WTC11 (cell line): ENCODE data around the gene MMP8.
"Not testable (repeated sequence)": the region's sequence is repeated elsewhere in the genome, so short reads cannot be mapped to it uniquely, and the experiment has no call there.

Experiments
- CREB1 ChIP-seq: sonication (generic); formaldehyde crosslinking; IDR thresholded peaks from 2 replicates; pipeline ENCODE4 v1.8.0; 2023; ENCODE audit warnings: mild to moderate bottlenecking, missing genetic modification reagents
- CTCF ChIP-seq: fragments of 200-600 bp; IDR thresholded peaks from 2 replicates; pipeline ENCODE4 v1.8.0; 2022; ENCODE audit warnings: antibody characterized with exemption
- PRDM15 ChIP-seq: sonication (generic); formaldehyde crosslinking; IDR thresholded peaks from 2 replicates; pipeline ENCODE4 v1.8.0; 2022; ENCODE audit warnings: missing genetic modification reagents
- SP1 ChIP-seq: sonication (generic); formaldehyde crosslinking; conservative IDR thresholded peaks from 2 replicates; pipeline ENCODE4 v1.8.1; 2022; ENCODE audit warnings: missing genetic modification reagents
- TCF7 ChIP-seq: sonication (generic); formaldehyde crosslinking; IDR thresholded peaks from 2 replicates; pipeline ENCODE4 v1.8.0; 2022; ENCODE audit warnings: mild to moderate bottlenecking, low read depth, missing genetic modification reagents, moderate library complexity
- TP53 ChIP-seq: sonication (generic); formaldehyde crosslinking; IDR thresholded peaks from 2 replicates; pipeline ENCODE4 v1.8.1; 2023; ENCODE audit warnings: mild to moderate bottlenecking, missing genetic modification reagents
- USF2 ChIP-seq: sonication (generic); formaldehyde crosslinking; IDR thresholded peaks from 2 replicates; pipeline ENCODE4 v1.8.1; 2023; ENCODE audit warnings: mild to moderate bottlenecking, missing genetic modification reagents, moderate library complexity
- ZSCAN18 ChIP-seq: fragments of 250-450 bp; sonication (Bioruptor Pico); IDR thresholded peaks from 2 replicates; pipeline ENCODE4 v2.1.2; 2022; ENCODE audit warnings: mild to moderate bottlenecking, moderate library complexity

GRCh38 chr11:102730944-102731343 lies 6.2 kb upstream of the MMP8 start:
- TF ChIP-seq CTCF; TP53; TCF7 (CRISPR knock-in tag); PRDM15 (CRISPR knock-in tag); ZSCAN18 (CRISPR knock-in tag); USF2 (CRISPR knock-in tag); SP1 (CRISPR knock-in tag); CREB1 (CRISPR knock-in tag): not testable (repeated sequence)
